ENCODE data around the gene MTG1.

MTG1 gene

GRCh38 chr10:133455196-133455595, 61.2 kb downstream of the MTG1 start:
- no peak for TF ChIP-seq CTCF (IDR thresholded peaks at IDR 0.05)
- no peak overlapping the region for H3K27ac ChIP-seq
- no peaks in the 10 kb centered on the region for H3K27me3 ChIP-seq (ENCODE audit: control insufficient read depth, insufficient read depth, low read length)
- H3K9me3 ChIP-seq (ENCODE audit: control insufficient read depth, low read length): no peaks in the 10 kb centered on the region
- H3K9ac ChIP-seq: no peak overlapping the region
- H3K4me1 ChIP-seq: no peaks in the 10 kb centered on the region
- H3K4me2 ChIP-seq (ENCODE audit: low read length): no peak overlapping the region
- H3K4me3 ChIP-seq (ENCODE audit: low read depth, low read length): no peak overlapping the region
- H3K36me3 ChIP-seq (ENCODE audit: control insufficient read depth, insufficient read depth, low read length): no peaks in the 10 kb centered on the region
- H3K79me2 ChIP-seq: no peaks in the 10 kb centered on the region
- H2AFZ ChIP-seq: no peak overlapping the region

GRCh38 chr10:133455611-133456031, 61.7 kb downstream of the MTG1 start:
- Histone ChIP-seq H3K9me3 (ENCODE audit: control insufficient read depth, low read length) (no peaks in the 10 kb centered on the region), H3K9ac (no peak overlapping the region), H3K4me3 (ENCODE audit: low read depth, low read length) (no peak overlapping the region), H3K79me2 (no peaks in the 10 kb centered on the region), H3K4me2 (ENCODE audit: low read length) (no peak overlapping the region), H3K27me3 (ENCODE audit: control insufficient read depth, insufficient read depth, low read length) (no peaks in the 10 kb centered on the region), H3K36me3 (ENCODE audit: control insufficient read depth, insufficient read depth, low read length) (no peaks in the 10 kb centered on the region), H3K27ac (no peak overlapping the region), H2AFZ (no peak overlapping the region), H3K4me1 (no peaks in the 10 kb centered on the region)
- TF ChIP-seq CTCF (IDR thresholded peaks at IDR 0.05): no peak

GRCh38 chr10:133456041-133456951, 62.3 kb downstream of the MTG1 start:
- no peaks in the 10 kb centered on the region for H3K9me3 ChIP-seq (ENCODE audit: control insufficient read depth, low read length)
- H3K27ac ChIP-seq: no peak overlapping the region
- no peak overlapping the region for H2AFZ ChIP-seq
- no peaks in the 10 kb centered on the region for H3K36me3 ChIP-seq (ENCODE audit: control insufficient read depth, insufficient read depth, low read length)
- no peak overlapping the region for H3K4me3 ChIP-seq (ENCODE audit: low read depth, low read length)
- H3K79me2 ChIP-seq: no peaks in the 10 kb centered on the region
- no peaks in the 10 kb centered on the region for H3K27me3 ChIP-seq (ENCODE audit: control insufficient read depth, insufficient read depth, low read length)
- no peak overlapping the region for H3K4me2 ChIP-seq (ENCODE audit: low read length)
- TF ChIP-seq CTCF (IDR thresholded peaks at IDR 0.05): no peak
- no peaks in the 10 kb centered on the region for H3K4me1 ChIP-seq
- no peak overlapping the region for H3K9ac ChIP-seq

GRCh38 chr10:133457100-133457841, 63.3 kb downstream of the MTG1 start:
- Histone ChIP-seq H3K79me2 (no peaks in the 10 kb centered on the region), H3K27ac (no peak overlapping the region), H3K4me2 (ENCODE audit: low read length) (no peak overlapping the region), H3K4me3 (ENCODE audit: low read depth, low read length) (no peak overlapping the region), H3K9ac (no peak overlapping the region), H3K4me1 (no peaks in the 10 kb centered on the region), H2AFZ (no peak overlapping the region), H3K36me3 (ENCODE audit: control insufficient read depth, insufficient read depth, low read length) (no peaks in the 10 kb centered on the region), H3K9me3 (ENCODE audit: control insufficient read depth, low read length) (no peaks in the 10 kb centered on the region), H3K27me3 (ENCODE audit: control insufficient read depth, insufficient read depth, low read length) (no peaks in the 10 kb centered on the region)
- TF ChIP-seq CTCF (IDR thresholded peaks at IDR 0.05): no peak

Measured in parathyroid adenoma (tissue), 2 donors.